OCI-LY1 (cell line): ENCODE results near the gene SOCS6.

Experiments used
- H2AFZ ChIP-seq: fragments of 200-600 bp; sonication (generic), shearing (Covaris generic); 2 replicates; pipeline ENCODE4 v1.6.0; 2014; ENCODE audit warnings: antibody characterized with exemption, mild to moderate bottlenecking, low read length
- H3F3A ChIP-seq: fragments of 200-600 bp; sonication (generic), shearing (Covaris generic); 2 replicates; pipeline ENCODE4 v1.6.0; 2014; ENCODE audit warnings: mild to moderate bottlenecking, antibody characterized with exemption, low read length, moderate library complexity; ENCODE audit not compliant: insufficient read depth
- H3K27ac ChIP-seq: fragments of 200-600 bp; sonication (generic); 2 replicates; pipeline ENCODE4 v1.5.1; 2014; ENCODE audit warnings: low read length, mixed run types, mild to moderate bottlenecking, low read depth; ENCODE audit not compliant: poor library complexity, severe bottlenecking
- H3K27me3 ChIP-seq: fragments of 200-600 bp; sonication (generic); 2 replicates; pipeline ENCODE4 v1.6.0; 2014; ENCODE audit warnings: antibody characterized with exemption, mild to moderate bottlenecking, low read length, moderate library complexity; ENCODE audit not compliant: insufficient read depth
- H3K36me3 ChIP-seq: fragments of 200-600 bp; sonication (generic); 2 replicates; pipeline ENCODE4 v1.6.1; 2014; ENCODE audit warnings: mild to moderate bottlenecking, antibody characterized with exemption, low read length, moderate library complexity, mixed read lengths; ENCODE audit not compliant: insufficient read depth
- H3K4me1 ChIP-seq: fragments of 200-600 bp; sonication (generic); 2 replicates; pipeline ENCODE4 v1.5.1; 2014; ENCODE audit warnings: mild to moderate bottlenecking, low read length, moderate library complexity; ENCODE audit not compliant: insufficient read depth, severe bottlenecking
- H3K4me2 ChIP-seq: fragments of 200-600 bp; sonication (generic), shearing (Covaris generic); 2 replicates; pipeline ENCODE4 v1.6.1; 2014; ENCODE audit warnings: low read length
- H3K4me3 ChIP-seq: fragments of 200-600 bp; sonication (generic); 2 replicates; pipeline ENCODE4 v1.5.1; 2014; ENCODE audit warnings: low read length, low read depth, mild to moderate bottlenecking, mixed read lengths; ENCODE audit not compliant: poor library complexity, severe bottlenecking
- H3K79me2 ChIP-seq: fragments of 200-600 bp; shearing (Covaris generic); 2 replicates; pipeline ENCODE4 v1.6.1; 2016; ENCODE audit warnings: mixed run types, low read length, mixed read lengths; ENCODE audit not compliant: insufficient read depth
- H3K9ac ChIP-seq: fragments of 200-600 bp; sonication (generic), shearing (Covaris generic); 2 replicates; pipeline ENCODE4 v1.6.1; 2014; ENCODE audit warnings: mild to moderate bottlenecking, low read length, mixed read lengths
- H3K9me2 ChIP-seq: fragments of 200-600 bp; sonication (generic), shearing (Covaris generic); 2 replicates; pipeline ENCODE4 v1.6.1; 2014; ENCODE audit warnings: low read depth, mild to moderate bottlenecking, low read length, mixed read lengths
- H3K9me3 ChIP-seq: fragments of 200-600 bp; shearing (Covaris generic); 2 replicates; pipeline ENCODE4 v1.6.1; 2014; ENCODE audit warnings: low read length, mixed read lengths
- H4K20me1 ChIP-seq: fragments of 200-600 bp; sonication (generic), shearing (Covaris generic); 2 replicates; pipeline ENCODE4 v1.6.0; 2016; ENCODE audit warnings: mild to moderate bottlenecking, low read length; ENCODE audit not compliant: insufficient read depth
- CTCF ChIP-seq: fragments of 200-600 bp; sonication (generic), shearing (Covaris generic); IDR thresholded peaks from 2 replicates; pipeline ENCODE4 v1.5.1; 2017; ENCODE audit warnings: mild to moderate bottlenecking, antibody characterized with exemption, low read length, moderate library complexity, mixed read lengths
- EZH2 ChIP-seq: fragments of 200-600 bp; sonication (generic), shearing (Covaris generic); IDR thresholded peaks from 2 replicates; pipeline ENCODE4 v1.8.0; 2017; ENCODE audit warnings: borderline replicate concordance, mixed run types, mild to moderate bottlenecking, antibody characterized with exemption, low read length, moderate library complexity, mixed read lengths

SOCS6 gene

GRCh38 chr18:70349316-70349715 is 60.5 kb downstream of the SOCS6 start:
- Histone ChIP-seq H4K20me1 (no peaks in the 10 kb centered on the region), H3K27me3 (no peaks in the 10 kb centered on the region), H3K79me2 (no peaks in the 10 kb centered on the region), H3K9me2 (no peaks in the 10 kb centered on the region), H3K4me1 (no peaks in the 10 kb centered on the region), H3F3A (no peaks in the 10 kb centered on the region), H3K9ac (no peak overlapping the region), H3K4me3 (no peak overlapping the region), H3K9me3 (no peaks in the 10 kb centered on the region), H3K4me2 (no peak overlapping the region), H3K27ac (no peak overlapping the region), H2AFZ (no peak overlapping the region), H3K36me3 (no peaks in the 10 kb centered on the region)
- TF ChIP-seq CTCF: no peak
- no peak for TF ChIP-seq EZH2

GRCh38 chr18:70354080-70354479 is 65.2 kb downstream of the SOCS6 start:
- no peaks in the 10 kb centered on the region for H3F3A ChIP-seq

GRCh38 chr18:70354771-70355170 is 65.9 kb downstream of the SOCS6 start:
- Histone ChIP-seq H3K9me2 (no peaks in the 10 kb centered on the region), H3K27ac (no peak overlapping the region), H3K9ac (no peak overlapping the region), H3K36me3 (no peaks in the 10 kb centered on the region), H3K27me3 (no peaks in the 10 kb centered on the region), H3K79me2 (no peaks in the 10 kb centered on the region), H3K4me3 (no peak overlapping the region), H3K9me3 (no peaks in the 10 kb centered on the region), H2AFZ (no peak overlapping the region), H3F3A (no peaks in the 10 kb centered on the region), H4K20me1 (no peaks in the 10 kb centered on the region), H3K4me2 (no peak overlapping the region), H3K4me1 (no peaks in the 10 kb centered on the region)
- TF ChIP-seq EZH2 (no peak), CTCF (no peak)

More at GRCh38 chr18:70354080-70354479, 65.2 kb downstream of the SOCS6 start:
- no peaks in the 10 kb centered on the region for H3K79me2 ChIP-seq
- no peak overlapping the region for H2AFZ ChIP-seq
- no peaks in the 10 kb centered on the region for H3K36me3 ChIP-seq
- H3K9me3 ChIP-seq: no peaks in the 10 kb centered on the region
- no peak overlapping the region for H3K27ac ChIP-seq
- no peak overlapping the region for H3K4me3 ChIP-seq
- H3K27me3 ChIP-seq: no peaks in the 10 kb centered on the region
- TF ChIP-seq EZH2: no peak
- no peak for TF ChIP-seq CTCF
- no peaks in the 10 kb centered on the region for H4K20me1 ChIP-seq
- H3K9me2 ChIP-seq: no peaks in the 10 kb centered on the region
- H3K4me1 ChIP-seq: no peaks in the 10 kb centered on the region
- no peak overlapping the region for H3K9ac ChIP-seq
- no peak overlapping the region for H3K4me2 ChIP-seq
